ENCODE measurements around the gene ANKRD13B. TPM values are rescaled to one million over a fixed set of nuclear protein-coding genes. Genes with fewer than 3 reads are reported as not detected.

Gene ANKRD13B
- total and polyA plus RNA-seq, 2 of the 13 experiments (the other 11 are each of a cell fraction or from before 2014, with no cell fraction given): 1.7 to 1.8 TPM

DNA sequence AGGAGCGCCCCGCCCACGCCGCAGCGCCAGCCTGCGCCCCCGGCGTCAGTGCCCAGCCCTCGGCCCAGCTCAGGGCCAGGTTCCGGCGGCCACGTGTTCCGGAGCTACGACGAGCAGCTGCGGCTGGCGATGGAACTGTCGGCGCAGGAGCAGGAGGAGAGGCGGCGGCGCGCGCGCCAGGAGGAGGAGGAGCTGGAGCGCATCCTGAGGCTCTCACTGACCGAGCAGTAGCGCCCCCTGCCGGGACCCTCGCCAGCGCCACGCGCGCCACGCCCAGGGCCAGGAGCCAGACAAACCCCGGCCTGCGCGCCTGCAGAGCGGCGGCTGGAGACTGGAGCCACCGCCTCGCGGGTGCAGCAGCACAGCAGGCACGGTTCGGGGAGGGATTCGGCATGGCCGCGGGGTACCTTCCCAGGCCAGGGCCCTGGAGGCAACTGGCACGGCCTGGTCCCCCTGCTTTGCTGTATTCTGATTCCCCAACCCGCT lies 20.5 kb downstream of the ANKRD13B start (continued):
- peak; percentile 64; the same call in 1 of the 2 replicates for TF ChIP-seq ZNF790 (CRISPR knock-in tag; IDR thresholded peaks at IDR 0.05; ENCODE audit: borderline replicate concordance)
- no peak for TF ChIP-seq ZNF12 (CRISPR knock-in tag; IDR thresholded peaks at IDR 0.05)
- no peak; the same call in 1 of the 2 replicates for TF ChIP-seq ZBTB7B (CRISPR knock-in tag; IDR thresholded peaks at IDR 0.05)
- TF ChIP-seq STAG1 (CRISPR knock-in tag; IDR thresholded peaks at IDR 0.05): peak; percentile 65
- TF ChIP-seq SP5 (CRISPR knock-in tag; IDR thresholded peaks at IDR 0.05; ENCODE audit: borderline replicate concordance, low read depth): peak; percentile 80; the same call in 1 of the 2 replicates
- TF ChIP-seq, protein P1, sequence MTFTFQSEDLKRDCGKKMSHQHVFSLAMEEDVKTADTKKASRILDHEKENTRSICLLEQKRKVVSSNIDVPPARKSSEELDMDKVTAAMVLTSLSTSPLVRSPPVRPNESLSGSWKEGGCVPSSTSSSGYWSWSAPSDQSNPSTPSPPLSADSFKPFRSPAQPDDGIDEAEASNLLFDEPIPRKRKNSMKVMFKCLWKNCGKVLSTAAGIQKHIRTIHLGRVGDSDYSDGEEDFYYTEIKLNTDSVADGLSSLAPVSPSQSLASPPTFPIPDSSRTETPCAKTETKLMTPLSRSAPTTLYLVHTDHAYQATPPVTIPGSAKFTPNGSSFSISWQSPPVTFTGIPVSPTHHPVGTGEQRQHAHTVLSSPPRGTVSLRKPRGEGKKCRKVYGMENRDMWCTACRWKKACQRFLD (CRISPR knock-in tag; IDR thresholded peaks at IDR 0.05; ENCODE audit: borderline replicate concordance): peak; percentile 88; the same call in 1 of the 2 replicates
- TF ChIP-seq, protein P2, sequence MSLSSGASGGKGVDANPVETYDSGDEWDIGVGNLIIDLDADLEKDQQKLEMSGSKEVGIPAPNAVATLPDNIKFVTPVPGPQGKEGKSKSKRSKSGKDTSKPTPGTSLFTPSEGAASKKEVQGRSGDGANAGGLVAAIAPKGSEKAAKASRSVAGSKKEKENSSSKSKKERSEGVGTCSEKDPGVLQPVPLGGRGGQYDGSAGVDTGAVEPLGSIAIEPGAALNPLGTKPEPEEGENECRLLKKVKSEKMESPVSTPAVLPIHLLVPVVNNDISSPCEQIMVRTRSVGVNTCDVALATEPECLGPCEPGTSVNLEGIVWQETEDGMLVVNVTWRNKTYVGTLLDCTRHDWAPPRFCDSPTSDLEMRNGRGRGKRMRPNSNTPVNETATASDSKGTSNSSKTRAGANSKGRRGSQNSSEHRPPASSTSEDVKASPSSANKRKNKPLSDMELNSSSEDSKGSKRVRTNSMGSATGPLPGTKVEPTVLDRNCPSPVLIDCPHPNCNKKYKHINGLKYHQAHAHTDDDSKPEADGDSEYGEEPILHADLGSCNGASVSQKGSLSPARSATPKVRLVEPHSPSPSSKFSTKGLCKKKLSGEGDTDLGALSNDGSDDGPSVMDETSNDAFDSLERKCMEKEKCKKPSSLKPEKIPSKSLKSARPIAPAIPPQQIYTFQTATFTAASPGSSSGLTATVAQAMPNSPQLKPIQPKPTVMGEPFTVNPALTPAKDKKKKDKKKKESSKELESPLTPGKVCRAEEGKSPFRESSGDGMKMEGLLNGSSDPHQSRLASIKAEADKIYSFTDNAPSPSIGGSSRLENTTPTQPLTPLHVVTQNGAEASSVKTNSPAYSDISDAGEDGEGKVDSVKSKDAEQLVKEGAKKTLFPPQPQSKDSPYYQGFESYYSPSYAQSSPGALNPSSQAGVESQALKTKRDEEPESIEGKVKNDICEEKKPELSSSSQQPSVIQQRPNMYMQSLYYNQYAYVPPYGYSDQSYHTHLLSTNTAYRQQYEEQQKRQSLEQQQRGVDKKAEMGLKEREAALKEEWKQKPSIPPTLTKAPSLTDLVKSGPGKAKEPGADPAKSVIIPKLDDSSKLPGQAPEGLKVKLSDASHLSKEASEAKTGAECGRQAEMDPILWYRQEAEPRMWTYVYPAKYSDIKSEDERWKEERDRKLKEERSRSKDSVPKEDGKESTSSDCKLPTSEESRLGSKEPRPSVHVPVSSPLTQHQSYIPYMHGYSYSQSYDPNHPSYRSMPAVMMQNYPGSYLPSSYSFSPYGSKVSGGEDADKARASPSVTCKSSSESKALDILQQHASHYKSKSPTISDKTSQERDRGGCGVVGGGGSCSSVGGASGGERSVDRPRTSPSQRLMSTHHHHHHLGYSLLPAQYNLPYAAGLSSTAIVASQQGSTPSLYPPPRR (CRISPR knock-in tag; IDR thresholded peaks at IDR 0.05; ENCODE audit: borderline replicate concordance): no peak
- TF ChIP-seq, protein P3, sequence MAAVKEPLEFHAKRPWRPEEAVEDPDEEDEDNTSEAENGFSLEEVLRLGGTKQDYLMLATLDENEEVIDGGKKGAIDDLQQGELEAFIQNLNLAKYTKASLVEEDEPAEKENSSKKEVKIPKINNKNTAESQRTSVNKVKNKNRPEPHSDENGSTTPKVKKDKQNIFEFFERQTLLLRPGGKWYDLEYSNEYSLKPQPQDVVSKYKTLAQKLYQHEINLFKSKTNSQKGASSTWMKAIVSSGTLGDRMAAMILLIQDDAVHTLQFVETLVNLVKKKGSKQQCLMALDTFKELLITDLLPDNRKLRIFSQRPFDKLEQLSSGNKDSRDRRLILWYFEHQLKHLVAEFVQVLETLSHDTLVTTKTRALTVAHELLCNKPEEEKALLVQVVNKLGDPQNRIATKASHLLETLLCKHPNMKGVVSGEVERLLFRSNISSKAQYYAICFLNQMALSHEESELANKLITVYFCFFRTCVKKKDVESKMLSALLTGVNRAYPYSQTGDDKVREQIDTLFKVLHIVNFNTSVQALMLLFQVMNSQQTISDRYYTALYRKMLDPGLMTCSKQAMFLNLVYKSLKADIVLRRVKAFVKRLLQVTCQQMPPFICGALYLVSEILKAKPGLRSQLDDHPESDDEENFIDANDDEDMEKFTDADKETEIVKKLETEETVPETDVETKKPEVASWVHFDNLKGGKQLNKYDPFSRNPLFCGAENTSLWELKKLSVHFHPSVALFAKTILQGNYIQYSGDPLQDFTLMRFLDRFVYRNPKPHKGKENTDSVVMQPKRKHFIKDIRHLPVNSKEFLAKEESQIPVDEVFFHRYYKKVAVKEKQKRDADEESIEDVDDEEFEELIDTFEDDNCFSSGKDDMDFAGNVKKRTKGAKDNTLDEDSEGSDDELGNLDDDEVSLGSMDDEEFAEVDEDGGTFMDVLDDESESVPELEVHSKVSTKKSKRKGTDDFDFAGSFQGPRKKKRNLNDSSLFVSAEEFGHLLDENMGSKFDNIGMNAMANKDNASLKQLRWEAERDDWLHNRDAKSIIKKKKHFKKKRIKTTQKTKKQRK (IDR thresholded peaks at IDR 0.05; ENCODE audit: low read length): no peak
- TF ChIP-seq ZBTB1 (CRISPR knock-in tag; IDR thresholded peaks at IDR 0.05; ENCODE audit: borderline replicate concordance): no peak
- TF ChIP-seq DDIT3 (CRISPR knock-in tag; IDR thresholded peaks at IDR 0.05): no peak
- TF ChIP-seq ZFP82 (CRISPR knock-in tag; IDR thresholded peaks at IDR 0.05; ENCODE audit: borderline replicate concordance): no peak
- no peak for TF ChIP-seq HNRNPH1 (optimal IDR thresholded peaks at IDR 0.05; ENCODE audit: low read depth, low read length)
- 0 out of 2 replicates have a peak, but pooled peaks have one; percentile 34 for TF ChIP-seq ISL2 (CRISPR knock-in tag; IDR thresholded peaks at IDR 0.05)
- 0 out of 2 replicates have a peak, but pooled peaks have one; percentile 19 for TF ChIP-seq ZNF776 (CRISPR knock-in tag; IDR thresholded peaks at IDR 0.05)
- TF ChIP-seq ZNF253 (CRISPR knock-in tag; IDR thresholded peaks at IDR 0.05; ENCODE audit: borderline replicate concordance): peak; percentile 90; the same call in 1 of the 2 replicates
- no peak for TF ChIP-seq ZBTB21 (CRISPR knock-in tag; IDR thresholded peaks at IDR 0.05)
- no peak for TF ChIP-seq MTA3 (CRISPR knock-in tag; IDR thresholded peaks at IDR 0.05)
- TF ChIP-seq TMF1 (CRISPR knock-in tag; IDR thresholded peaks at IDR 0.05; ENCODE audit: low read depth): peak; percentile 87; the same call in 1 of the 2 replicates
- no peak for TF ChIP-seq ZNF337 (CRISPR knock-in tag; IDR thresholded peaks at IDR 0.05; ENCODE audit: borderline replicate concordance, low read depth)
- no peak for TF ChIP-seq MTERF4 (CRISPR knock-in tag; IDR thresholded peaks at IDR 0.05)

Measured in HepG2 (cell line).